H1 (cell line): ENCODE measurements around the gene TPSG1. TPM values are rescaled to one million over a fixed set of nuclear protein-coding genes. Genes with fewer than 3 reads are reported as not detected.

Source experiments
- CTCF ChIA-PET: fragments of 300-600 bp; sonication (Branson Sonifier 250); formaldehyde crosslinking; loops from one replicate; lab custom pipeline; 2021; ENCODE audit not compliant: partially characterized antibody; lab: Charles Lee
- POLR2A ChIA-PET: fragments of 300-600 bp; sonication (Branson Sonifier 250); formaldehyde crosslinking; loops from one replicate; lab custom pipeline; 2021; ENCODE audit warnings: inconsistent platforms; ENCODE audit not compliant: partially characterized antibody; lab: Charles Lee
- DNase-seq, 2 experiments: peaks; one replicate each; pipeline versions ENCODE4 v3.0.0 to v3.0.0-alpha.2; 2010 to 2022; ENCODE audit warnings: low spot score in 2 of 2, low read depth in 1 of 2, mixed read lengths in 1 of 2
- FAIRE-seq: peaks from 2 replicates; lab custom pipeline; 2011; peaks lifted over from hg19 to GRCh38; lab: Jason Lieb, UNC
- H2AFZ ChIP-seq: 2 replicates; pipeline ENCODE4 v1.8.1; 2012; ENCODE audit warnings: low read length, inconsistent platforms
- H2AK5ac ChIP-seq: 2 replicates; pipeline ENCODE4 v1.6.1; 2013; ENCODE audit warnings: low read depth, low read length
- H2BK120ac ChIP-seq: replicated peaks from 2 replicates; pipeline ENCODE3; 2013; ENCODE audit warnings: low read depth, low read length, inconsistent platforms
- H2BK12ac ChIP-seq: 2 replicates; pipeline ENCODE4 v1.6.1; 2013; ENCODE audit warnings: low read depth, low read length
- H2BK15ac ChIP-seq: 2 replicates; pipeline ENCODE4 v1.6.1; 2013; ENCODE audit warnings: low read length
- H2BK20ac ChIP-seq: 2 replicates; pipeline ENCODE4 v1.6.1; 2013; ENCODE audit warnings: low read length
- H2BK5ac ChIP-seq: 2 replicates; pipeline ENCODE4 v1.6.1; 2013; ENCODE audit warnings: low read depth, low read length
- H3K14ac ChIP-seq: 2 replicates; pipeline ENCODE4 v1.6.1; 2013; ENCODE audit warnings: inconsistent platforms; ENCODE audit not compliant: insufficient read length
- H3K18ac ChIP-seq: 2 replicates; pipeline ENCODE4 v1.6.1; 2013; ENCODE audit warnings: low read length; ENCODE audit errors: extremely low read depth
- H3K23ac ChIP-seq: 2 replicates; pipeline ENCODE4 v1.6.1; 2013; ENCODE audit warnings: inconsistent platforms; ENCODE audit not compliant: insufficient read length
- H3K23me2 ChIP-seq: 2 replicates; pipeline ENCODE4 v1.6.1; 2013; ENCODE audit warnings: low read depth, low read length
- H3K27ac ChIP-seq: 2 replicates; pipeline ENCODE4 v1.6.1; 2011; ENCODE audit warnings: low read depth, low read length, inconsistent platforms
- H3K27me3 ChIP-seq, 4 experiments: replicated peaks in 1 of 4; 1 replicate in 1 of 4; 2 replicates in 3 of 4; pipeline versions ENCODE4 v1.6.1 to v1.8.1; 2011 to 2013; ENCODE audit warnings: low read length in 3 of 4, mild to moderate bottlenecking in 3 of 4, inconsistent platforms in 2 of 4, mixed read lengths in 2 of 4, moderate library complexity in 1 of 4; ENCODE audit not compliant: control insufficient read depth in 3 of 4, insufficient read depth in 3 of 4; ENCODE audit errors: extremely low read depth in 1 of 4
- H3K36me3 ChIP-seq, 4 experiments: 2 replicates each; pipeline versions ENCODE4 v1.6.1 to v1.8.1; 2011 to 2013; ENCODE audit warnings: mild to moderate bottlenecking in 4 of 4, low read length in 3 of 4, moderate library complexity in 2 of 4, control low read depth in 1 of 4, inconsistent platforms in 1 of 4; ENCODE audit not compliant: insufficient read depth in 4 of 4, control insufficient read depth in 2 of 4
- H3K4ac ChIP-seq: replicated peaks from 2 replicates; pipeline ENCODE3; 2013; ENCODE audit warnings: low read length, low read depth, mixed read lengths, inconsistent platforms; ENCODE audit not compliant: insufficient read length
- H3K4me1 ChIP-seq, 4 experiments: replicated peaks in 1 of 4; 1 replicate in 1 of 4; 2 replicates in 3 of 4; pipeline versions ENCODE4 v1.6.1 to v1.8.1; 2011 to 2013; ENCODE audit warnings: low read length in 3 of 4, inconsistent platforms in 2 of 4, mixed read lengths in 1 of 4; ENCODE audit not compliant: insufficient read depth in 4 of 4, control insufficient read depth in 3 of 4
- H3K4me2 ChIP-seq, 2 experiments: 2 replicates each; pipeline versions ENCODE4 v1.6.1 to v1.8.1; 2011 to 2013; ENCODE audit warnings: low read depth in 2 of 2, low read length in 2 of 2, control low read depth in 1 of 2, inconsistent platforms in 1 of 2, mild to moderate bottlenecking in 1 of 2; ENCODE audit not compliant: insufficient read depth in 1 of 2
- H3K4me3 ChIP-seq, 4 experiments: fragments of 200-600, 300-600 bp in 1 of 4; sonication (generic), shearing (Covaris generic), sonication (Bioruptor Twin) in 1 of 4; 2 replicates each; pipeline versions ENCODE4 v1.5.1 to v1.8.1; 2011 to 2016; ENCODE audit warnings: low read length in 4 of 4, low read depth in 3 of 4, control low read depth in 2 of 4, inconsistent platforms in 2 of 4, mild to moderate bottlenecking in 2 of 4, mixed read lengths in 1 of 4, moderate library complexity in 1 of 4; ENCODE audit not compliant: insufficient read depth in 2 of 4; ENCODE audit errors: extremely low read depth in 1 of 4
- H3K56ac ChIP-seq: replicated peaks from 2 replicates; pipeline ENCODE3; 2013; ENCODE audit warnings: low read depth, mild to moderate bottlenecking, mixed read lengths, low read length, inconsistent platforms; ENCODE audit not compliant: insufficient read length
- H3K79me1 ChIP-seq: 2 replicates; pipeline ENCODE4 v1.6.1; 2013; ENCODE audit warnings: low read depth, low read length, control low read depth
- H3K79me2 ChIP-seq, 2 experiments: 2 replicates each; pipeline versions ENCODE4 v1.6.1 to v1.8.1; 2012 to 2013; ENCODE audit warnings: low read length in 2 of 2, mild to moderate bottlenecking in 2 of 2, inconsistent platforms in 1 of 2; ENCODE audit not compliant: insufficient read depth in 2 of 2, control insufficient read depth in 1 of 2
- H3K9ac ChIP-seq, 4 experiments: replicated peaks in 1 of 4; 1 replicate in 1 of 4; 2 replicates in 3 of 4; pipeline versions ENCODE4 v1.6.1 to v1.8.1; 2011 to 2013; ENCODE audit warnings: low read depth in 3 of 4, low read length in 3 of 4, control low read depth in 2 of 4, mild to moderate bottlenecking in 2 of 4, moderate library complexity in 2 of 4, inconsistent platforms in 1 of 4; ENCODE audit errors: extremely low read depth in 1 of 4
- H3K9me3 ChIP-seq, 2 experiments: 2 replicates each; pipeline versions ENCODE4 v1.6.1 to v1.8.1; 2012 to 2013; ENCODE audit warnings: mild to moderate bottlenecking in 2 of 2, moderate library complexity in 2 of 2, control low read depth in 1 of 2, inconsistent platforms in 1 of 2, low read depth in 1 of 2, low read length in 1 of 2, mixed read lengths in 1 of 2; ENCODE audit not compliant: insufficient read depth in 2 of 2
- H4K20me1 ChIP-seq, 2 experiments: replicated peaks in 1 of 2; 2 replicates each; pipeline versions ENCODE3 to v1.8.1; 2011 to 2013; ENCODE audit warnings: inconsistent platforms in 2 of 2, low read length in 2 of 2, mild to moderate bottlenecking in 1 of 2; ENCODE audit not compliant: insufficient read depth in 2 of 2, control insufficient read depth in 1 of 2
- H4K5ac ChIP-seq: 2 replicates; pipeline ENCODE4 v1.6.1; 2013; ENCODE audit warnings: low read length, low read depth, mixed read lengths, inconsistent platforms; ENCODE audit not compliant: insufficient read length
- H4K8ac ChIP-seq: 2 replicates; pipeline ENCODE4 v1.8.0; 2013; ENCODE audit warnings: mild to moderate bottlenecking, moderate library complexity, low read length, inconsistent platforms; ENCODE audit not compliant: insufficient read depth; ENCODE audit errors: extremely low read depth
- H4K91ac ChIP-seq: replicated peaks from 2 replicates; pipeline ENCODE3; 2013; ENCODE audit warnings: low read length, mixed read lengths, inconsistent platforms; ENCODE audit not compliant: insufficient read length
- BCL11A ChIP-seq, 2 experiments: IDR thresholded peaks; one replicate each; pipeline ENCODE4 v1.6.1; 2011; ENCODE audit warnings: low read depth in 2 of 2, low read length in 2 of 2, mild to moderate bottlenecking in 2 of 2
- CREB1 ChIP-seq: IDR thresholded peaks from 2 replicates; pipeline ENCODE4 v1.6.1; 2012; ENCODE audit warnings: inconsistent platforms
- GABPA ChIP-seq: IDR thresholded peaks from 2 replicates; pipeline ENCODE4 v1.6.1; 2011; ENCODE audit warnings: mild to moderate bottlenecking, low read length, moderate library complexity, borderline replicate concordance; ENCODE audit not compliant: insufficient read depth
- HDAC6 ChIP-seq: IDR thresholded peaks from one replicate; pipeline ENCODE4 v1.7.1; 2012; ENCODE audit warnings: low read depth, mild to moderate bottlenecking, inconsistent platforms, low read length, moderate library complexity
- MAFK ChIP-seq: IDR thresholded peaks from 2 replicates; pipeline ENCODE4 v1.6.1; 2012; ENCODE audit warnings: low read depth, mild to moderate bottlenecking, improper control_type of control experiment, low read length
- SAP30 ChIP-seq: fragments of 300-600 bp; sonication (generic); IDR thresholded peaks from 2 replicates; pipeline ENCODE4 v1.7.1; 2012; ENCODE audit warnings: low read length, moderate library complexity, mild to moderate bottlenecking, inconsistent platforms; ENCODE audit not compliant: insufficient read depth, insufficient replicate concordance
- SP2 ChIP-seq: IDR thresholded peaks from 2 replicates; pipeline ENCODE4 v1.6.1; 2012; ENCODE audit warnings: mild to moderate bottlenecking, low read length, inconsistent platforms
- SUZ12 ChIP-seq: fragments of 200-600 bp; sonication (generic); IDR thresholded peaks from 2 replicates; pipeline ENCODE4 v1.6.1; 2012; ENCODE audit warnings: mild to moderate bottlenecking, inconsistent platforms, low read length, moderate library complexity, mixed read lengths
- WGBS, 2 experiments: shearing (Covaris generic) in 1 of 2; methylation state at CpG; one replicate each; pipeline versions ENCODE4 v1.1.6 to v1.1.7; 2013 to 2015; ENCODE audit warnings: low lambda C conversion rate in 2 of 2, mixed read lengths in 2 of 2, inconsistent platforms in 1 of 2, low coverage in 1 of 2, missing lambda C conversion rate in 1 of 2; ENCODE audit not compliant: insufficient replicate concordance in 2 of 2, insufficient coverage in 1 of 2, insufficient read length in 1 of 2; ENCODE audit errors: extremely low coverage in 1 of 2, missing lambda C conversion rate in 1 of 2; 5-methylcytosine and 5-hydroxymethylcytosine counted together
- polyA plus RNA-seq, 7 experiments: library from polyadenylated mRNA; depleted of rRNA in 3 of 7; stranded (reverse) in 5 of 7; unstranded in 2 of 7; fragments of >200 nt in 5 of 7; fragments of 200-250 nt in 2 of 7; gene quantifications; 1 replicate in 5 of 7; 2 replicates in 1 of 7; 4 replicates in 1 of 7; pipeline versions ENCODE4 v1.2.1 to v1.2.3, GENCODE V29; 2011 to 2013; ENCODE audit warnings: missing spikeins in 2 of 7, mixed read lengths in 2 of 7
- total RNA-seq: library from RNA; stranded (reverse); fragmentation: NEBNext Ultra II Directional; extraction: Animal tissue kit (Norgen Biotek cat#: 25700); gene quantifications from 2 replicates; pipeline ENCODE4 v1.2.1, GENCODE V29; 2021

Gene TPSG1
- total and polyA plus RNA-seq, 2 of the 8 experiments (the other 6 are each of a cell fraction or from before 2014, with no cell fraction given), result not detected

- H3K23ac ChIP-seq, result no peak overlapping the region
- no peak for TF ChIP-seq HDAC6
- no peak for TF ChIP-seq SP2
- TF ChIP-seq GABPA, result no peak
- TF ChIP-seq SUZ12, result no peak
- TF ChIP-seq MAFK, result no peak
- no peak for TF ChIP-seq CREB1
- no peak for TF ChIP-seq SAP30
- no peak for TF ChIP-seq BCL11A (IDR thresholded peaks at IDR 0.05; ENCODE audit: low read depth in 2 of 2, low read length in 2 of 2)
- H3K9me3 ChIP-seq, result no peaks in the 10 kb centered on the region
- no peak for FAIRE-seq
- H4K5ac ChIP-seq, result no peak overlapping the region
- DNase-seq, result no peak
- H2BK15ac ChIP-seq, result no peak overlapping the region
- H2BK5ac ChIP-seq, result no peak overlapping the region
- no peaks in the 10 kb centered on the region; a peak in 1 of 8 replicates for H3K36me3 ChIP-seq
- no peak overlapping the region for H3K9ac ChIP-seq
- no peak overlapping the region for H2BK20ac ChIP-seq
- H2BK12ac ChIP-seq, result no peak overlapping the region
- peaks cover 13 to 26% of the 10 kb centered on the region in 2 experiments for H4K20me1 ChIP-seq
- H2BK120ac ChIP-seq, result no peak overlapping the region
- no peak overlapping the region for H3K56ac ChIP-seq
- 96% methylated on average over 3 of the region's 13 CpGs; no CpG with 5 or more reads in 1 of the 2 experiments for WGBS, 2 experiments
- no peaks in the 10 kb centered on the region; a peak in 1 of 4 replicates for H3K79me2 ChIP-seq
- ChIA-PET CTCF (no interaction called here), POLR2A (no interaction called here)
- H3K4me2 ChIP-seq, result no peak overlapping the region
- H3K4me1 ChIP-seq, result no peaks in the 10 kb centered on the region; a peak in 1 of 7 replicates
- H3K4ac ChIP-seq, result no peak overlapping the region
- no peak overlapping the region for H2AFZ ChIP-seq
- no peak overlapping the region for H2AK5ac ChIP-seq
- H3K4me3 ChIP-seq, result no peak overlapping the region
- no peak overlapping the region for H3K14ac ChIP-seq
- no peak overlapping the region for H3K27ac ChIP-seq
- H3K18ac ChIP-seq, result no peak overlapping the region
- H4K8ac ChIP-seq, result no peak overlapping the region
- H4K91ac ChIP-seq, result no peak overlapping the region
- no peaks in the 10 kb centered on the region for H3K23me2 ChIP-seq
- H3K27me3 ChIP-seq, result no peaks in the 10 kb centered on the region
- H3K79me1 ChIP-seq, result no peaks in the 10 kb centered on the region; the same call in none of the 2 replicates
Measured at GRCh38 chr16:1177750-1178149, 47.3 kb downstream of the TPSG1 start.
